ENCODE results near the gene PTPRM. TPM values are rescaled to one million over a fixed set of nuclear protein-coding genes. Genes with fewer than 3 reads are reported as not detected.

Gene PTPRM
- total and polyA plus RNA-seq, 2 donors (not counting 3 experiments of a cell fraction or from before 2014, with no cell fraction given) = 37.4 to 43.7 TPM

DNA sequence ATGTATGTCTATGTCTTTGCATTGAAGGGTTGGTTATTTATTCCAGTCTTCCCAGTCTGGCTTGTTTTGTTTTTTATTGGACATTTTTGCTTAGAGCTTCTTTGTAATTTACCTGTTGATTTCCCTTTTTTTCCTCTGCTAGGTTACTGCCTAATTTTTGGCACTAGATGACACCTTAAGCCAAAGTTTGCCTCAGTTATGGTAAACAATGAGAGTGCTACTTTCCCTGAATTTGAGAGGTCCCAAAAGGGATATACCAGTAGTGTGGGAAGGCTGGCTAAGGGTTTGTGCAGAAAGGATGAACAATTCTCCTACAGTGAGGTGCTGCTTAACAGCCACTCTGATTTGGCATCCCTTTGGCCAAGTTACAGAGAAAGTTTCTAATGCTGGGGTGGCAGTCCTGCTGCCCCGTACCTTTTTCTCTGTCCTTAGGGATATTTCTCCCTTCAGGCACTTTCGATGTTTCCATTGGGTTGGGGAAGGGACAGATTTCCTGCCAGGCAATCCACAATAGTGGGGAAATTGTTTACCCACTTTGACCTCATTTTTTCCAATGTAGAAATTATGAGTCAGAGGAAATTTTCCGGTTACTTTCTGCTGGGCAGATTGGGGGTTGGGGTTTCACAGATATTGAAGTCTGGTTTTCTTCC is 354.9 kb downstream of the PTPRM start:
- Histone ChIP-seq H3K9me3 (replicated peaks; ENCODE audit: control insufficient read depth, insufficient read depth, low read length) (no peaks in the 10 kb centered on the region), H3K27me3 (ENCODE audit: control insufficient read depth in 2 of 2, insufficient read depth in 2 of 2, low read length in 2 of 2) (no peaks in the 10 kb centered on the region), H3K9me1 (replicated peaks; ENCODE audit: control insufficient read depth, extremely low read depth, insufficient read depth, low read length) (no peaks in the 10 kb centered on the region), H3K4me1 (ENCODE audit: control insufficient read depth, extremely low read depth, insufficient read depth, low read length) (peaks cover 20% of the 10 kb centered on the region), H3K36me3 (ENCODE audit: control insufficient read depth in 2 of 2, extremely low read depth in 1 of 2, insufficient read depth in 2 of 2, low read length in 2 of 2) (no peaks in the 10 kb centered on the region), H3K4me3 (replicated peaks in 1 of 3; ENCODE audit: insufficient read depth in 1 of 3, low read depth in 1 of 3, low read length in 3 of 3) (no peak overlapping the region), H3K4me2 (ENCODE audit: insufficient read depth, low read length) (peak overlapping the region; percentile 76), H3K27ac (ENCODE audit: insufficient read depth, low read depth, low read length) (peak overlapping the region; percentile 77), H2AFZ (ENCODE audit: low read depth, low read length) (peak overlapping the region; percentile 80), H3K79me2 (ENCODE audit: control insufficient read depth, insufficient read depth, low read length) (no peaks in the 10 kb centered on the region), H4K20me1 (replicated peaks; ENCODE audit: control insufficient read depth, extremely low read depth, insufficient read depth, low read length) (no peaks in the 10 kb centered on the region), H3K9ac (replicated peaks; ENCODE audit: extremely low read depth, insufficient read depth, low read length) (peak overlapping the region; percentile 27)
- ChIA-PET CTCF (no interaction called here), POLR2A (no interaction called here)
- dilution Hi-C loops (cut with MboI; ENCODE audit: extremely low pct_ligation_motif_present, low sequenced_read_pairs) (no loop called here), intact Hi-C loops (cut with micrococcal nuclease) (loop anchor here (2.0 kb wide), 1 partner anchor 43 kb away; no protein-coding TSS in a partner anchor)
- TF ChIP-seq JUN (IDR thresholded peaks at IDR 0.05; ENCODE audit: borderline replicate concordance, insufficient read depth, insufficient read length, low read depth) (peak; percentile 95), EZH2 (IDR thresholded peaks at IDR 0.05; ENCODE audit: borderline replicate concordance, low read depth, low read length, severe bottlenecking) (no peak), FOS (IDR thresholded peaks at IDR 0.05; ENCODE audit: borderline replicate concordance, insufficient read depth, low read length) (peak; percentile 93), POLR2AphosphoS5 (IDR thresholded peaks at IDR 0.05; ENCODE audit: insufficient read depth, low read depth, low read length) (peak; percentile 42)
- DNase-seq (ENCODE audit: low read depth, low spot score) (peak; percentile 95), FAIRE-seq (peak; percentile 98)
- BruUV-seq (replicated peaks) = TSS peak; percentile 77

DNA sequence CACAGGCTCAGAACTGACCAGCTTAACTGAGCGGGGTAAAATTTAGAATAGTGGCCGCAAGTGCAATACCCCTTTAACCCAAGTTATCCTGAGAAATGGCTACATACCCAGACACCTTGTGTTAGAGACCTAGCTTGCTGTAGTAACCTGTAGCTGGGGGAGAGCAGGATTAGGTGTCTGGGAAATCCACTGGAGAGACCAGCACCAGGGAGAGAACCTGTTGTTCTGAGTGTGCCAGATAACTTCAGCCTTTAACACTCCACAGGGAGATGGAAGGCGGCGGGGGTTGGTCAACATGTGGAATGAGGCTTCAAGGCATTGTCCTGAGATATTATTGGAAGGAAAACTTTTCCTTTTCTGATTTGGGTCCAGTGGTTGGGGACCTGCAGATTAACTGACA is 356.0 kb downstream of the PTPRM start:
- no peaks in the 10 kb centered on the region for H3K79me2 ChIP-seq (ENCODE audit: control insufficient read depth, insufficient read depth, low read length)
- H3K9ac ChIP-seq (replicated peaks; ENCODE audit: extremely low read depth, insufficient read depth, low read length) = no peak overlapping the region
- H3K4me1 ChIP-seq (ENCODE audit: control insufficient read depth, extremely low read depth, insufficient read depth, low read length) = peaks cover 20% of the 10 kb centered on the region
- dilution Hi-C loops (cut with MboI; ENCODE audit: extremely low pct_ligation_motif_present, low sequenced_read_pairs) = no loop called here
- no TSS peak for BruUV-seq (replicated peaks)
- no peaks in the 10 kb centered on the region for H3K36me3 ChIP-seq (ENCODE audit: control insufficient read depth in 2 of 2, extremely low read depth in 1 of 2, insufficient read depth in 2 of 2, low read length in 2 of 2)
- peak overlapping the region; percentile 77 for H3K27ac ChIP-seq (ENCODE audit: insufficient read depth, low read depth, low read length)
- peak; percentile 54 for DNase-seq (ENCODE audit: low read depth, low spot score)
- H3K4me3 ChIP-seq (replicated peaks in 1 of 3; ENCODE audit: insufficient read depth in 1 of 3, low read depth in 1 of 3, low read length in 3 of 3) = no peak overlapping the region
- H3K9me3 ChIP-seq (replicated peaks; ENCODE audit: control insufficient read depth, insufficient read depth, low read length) = no peaks in the 10 kb centered on the region
- ChIA-PET POLR2A (no interaction called here), CTCF (no interaction called here)
- intact Hi-C loops (cut with micrococcal nuclease) = no loop called here
- no peaks in the 10 kb centered on the region for H3K9me1 ChIP-seq (replicated peaks; ENCODE audit: control insufficient read depth, extremely low read depth, insufficient read depth, low read length)
- no peak for FAIRE-seq
- no peak overlapping the region for H3K4me2 ChIP-seq (ENCODE audit: insufficient read depth, low read length)
- no peak for TF ChIP-seq POLR2AphosphoS5 (IDR thresholded peaks at IDR 0.05; ENCODE audit: insufficient read depth, low read depth, low read length)
- TF ChIP-seq, protein P1, sequence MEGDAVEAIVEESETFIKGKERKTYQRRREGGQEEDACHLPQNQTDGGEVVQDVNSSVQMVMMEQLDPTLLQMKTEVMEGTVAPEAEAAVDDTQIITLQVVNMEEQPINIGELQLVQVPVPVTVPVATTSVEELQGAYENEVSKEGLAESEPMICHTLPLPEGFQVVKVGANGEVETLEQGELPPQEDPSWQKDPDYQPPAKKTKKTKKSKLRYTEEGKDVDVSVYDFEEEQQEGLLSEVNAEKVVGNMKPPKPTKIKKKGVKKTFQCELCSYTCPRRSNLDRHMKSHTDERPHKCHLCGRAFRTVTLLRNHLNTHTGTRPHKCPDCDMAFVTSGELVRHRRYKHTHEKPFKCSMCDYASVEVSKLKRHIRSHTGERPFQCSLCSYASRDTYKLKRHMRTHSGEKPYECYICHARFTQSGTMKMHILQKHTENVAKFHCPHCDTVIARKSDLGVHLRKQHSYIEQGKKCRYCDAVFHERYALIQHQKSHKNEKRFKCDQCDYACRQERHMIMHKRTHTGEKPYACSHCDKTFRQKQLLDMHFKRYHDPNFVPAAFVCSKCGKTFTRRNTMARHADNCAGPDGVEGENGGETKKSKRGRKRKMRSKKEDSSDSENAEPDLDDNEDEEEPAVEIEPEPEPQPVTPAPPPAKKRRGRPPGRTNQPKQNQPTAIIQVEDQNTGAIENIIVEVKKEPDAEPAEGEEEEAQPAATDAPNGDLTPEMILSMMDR (IDR thresholded peaks at IDR 0.05; ENCODE audit: extremely low read depth in 1 of 2, insufficient read depth in 1 of 2, low read depth in 1 of 2, low read length in 2 of 2) = no peak
- TF ChIP-seq EZH2 (IDR thresholded peaks at IDR 0.05; ENCODE audit: borderline replicate concordance, low read depth, low read length, severe bottlenecking) = no peak
- TF ChIP-seq MYC (IDR thresholded peaks at IDR 0.05; ENCODE audit: low read depth, low read length) = no peak
- no peaks in the 10 kb centered on the region for H3K27me3 ChIP-seq (ENCODE audit: control insufficient read depth in 2 of 2, insufficient read depth in 2 of 2, low read length in 2 of 2)
- no peaks in the 10 kb centered on the region for H4K20me1 ChIP-seq (replicated peaks; ENCODE audit: control insufficient read depth, extremely low read depth, insufficient read depth, low read length)
- peak overlapping the region; percentile 67 for H2AFZ ChIP-seq (ENCODE audit: low read depth, low read length)

All from endothelial cell of umbilical vein (primary cell).